ENCODE results near the gene PIP4K2B. TPM values are rescaled to one million over a fixed set of nuclear protein-coding genes. Genes with fewer than 3 reads are reported as not detected.
A peak's percentile ranks its signal among the peaks of the same experiment; 100 is the strongest.

Gene PIP4K2B
- total and polyA plus RNA-seq, 9 of the 15 experiments (the other 6 are each of a cell fraction or from before 2014, with no cell fraction given) = 3.7 to 29.9 (median 23.0) TPM

DNA sequence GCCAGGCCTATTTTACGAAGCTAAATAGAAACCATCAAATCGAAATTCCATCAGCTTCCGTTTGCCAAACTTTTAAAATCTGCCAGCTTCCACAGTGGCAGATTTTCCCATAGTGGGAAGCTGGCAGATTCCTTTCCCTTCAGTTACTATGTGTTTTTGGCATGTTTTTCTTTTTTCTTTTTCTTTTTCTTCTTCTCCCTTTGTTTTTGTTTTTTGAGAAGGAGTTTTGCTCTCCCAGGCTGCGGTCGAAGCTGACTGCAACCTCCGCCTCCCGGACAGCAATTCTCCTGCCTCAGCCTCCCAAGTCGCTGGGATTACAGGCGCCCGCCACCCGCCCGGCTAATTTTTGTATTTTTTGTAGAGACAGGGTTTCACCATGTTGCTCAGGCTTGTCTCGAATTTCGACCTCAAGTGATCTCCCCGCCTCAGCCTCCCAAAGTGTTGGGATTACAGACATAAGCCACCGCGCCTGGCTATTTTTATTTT is 26.4 kb upstream of the PIP4K2B start:
- H3K79me2 ChIP-seq (ENCODE audit: control insufficient read depth, insufficient read depth, low read length) = peaks cover 29% of the 10 kb centered on the region
- H3K27me3 ChIP-seq (ENCODE audit: control insufficient read depth in 2 of 2, insufficient read depth in 2 of 2, low read length in 2 of 2) = no peaks in the 10 kb centered on the region
- DNase-seq (ENCODE audit: extremely low read depth in 1 of 4, low spot score in 3 of 4) (peak in 1 of 4 experiments; percentile 17), ATAC-seq (no peak), FAIRE-seq (no peak)
- no TSS peak for BruUV-seq (replicated peaks)
- H3K9me3 ChIP-seq (replicated peaks; ENCODE audit: control insufficient read depth, insufficient read depth, low read depth, low read length) = no peaks in the 10 kb centered on the region
- in situ Hi-C loops (cut with MboI) (no loop called here), intact Hi-C loops (cut with micrococcal nuclease) (no loop called here)
- peak overlapping the region; percentile 94 to 97; a peak in 3 of 4 replicates for H3K9ac ChIP-seq (ENCODE audit: insufficient read depth in 1 of 2, low read depth in 2 of 2, low read length in 2 of 2)
- no peaks in the 10 kb centered on the region for H3K9me1 ChIP-seq (ENCODE audit: control insufficient read depth, insufficient read depth, low read length)
- peaks cover 23% of the 10 kb centered on the region; the same call in 2 of the 3 replicates for H3K36me3 ChIP-seq (ENCODE audit: control insufficient read depth, insufficient read depth, low read length)
- H4K20me1 ChIP-seq (replicated peaks; ENCODE audit: control insufficient read depth, insufficient read depth, low read length) = no peaks in the 10 kb centered on the region; the same call in 1 of the 2 replicates
- ChIA-PET POLR2A (interaction anchor here (0.7 to 2.3 kb wide), 13 partner anchors 8 to 94 kb away, joined by 3 to 9 read pairs (median 4); partner anchors contain the start of gene RPL23), CTCF (ENCODE audit: low intra/inter-chr PET ratio) (no interaction called here)
- 80% methylated on average over 17 of the region's 17 CpGs for WGBS (ENCODE audit: insufficient coverage, low coverage, missing lambda C conversion rate)
- peaks cover 4 to 6% of the 10 kb centered on the region in 2 experiments; a peak in 4 of 5 replicates for H3K4me1 ChIP-seq (replicated peaks in 1 of 2; ENCODE audit: control insufficient read depth in 2 of 2, insufficient read depth in 2 of 2, low read length in 2 of 2)
- peak overlapping the region; percentile 88 for H2AFZ ChIP-seq (ENCODE audit: low read depth, low read length)
- H3K4me2 ChIP-seq (ENCODE audit: insufficient read depth, low read length) = peak overlapping the region; percentile 95
- TF ChIP-seq NFRKB (IDR thresholded peaks at IDR 0.05; ENCODE audit: low read depth) (peak; percentile 85; the same call in 1 of the 2 replicates), SMARCA5 (IDR thresholded peaks at IDR 0.05) (0 out of 2 replicates have a peak, but pooled peaks have one; percentile 22), HDGF (IDR thresholded peaks at IDR 0.05) (peak; percentile 36; the same call in 1 of the 2 replicates), YBX1 (IDR thresholded peaks at IDR 0.05) (no peak), TAF1 (IDR thresholded peaks at IDR 0.05; ENCODE audit: control insufficient read depth, extremely low read depth, insufficient read depth, low read length, severe bottlenecking) (no peak), ARHGAP35 (IDR thresholded peaks at IDR 0.05; ENCODE audit: partially characterized antibody) (peak; percentile 39), RFX1 (IDR thresholded peaks at IDR 0.05) (no peak), RFX7 (CRISPR knock-in tag; IDR thresholded peaks at IDR 0.05) (0 out of 2 replicates have a peak, but pooled peaks have one; percentile 12), ZNF707 (CRISPR knock-in tag; conservative IDR thresholded peaks at IDR 0.05) (no peak), THRAP3 (IDR thresholded peaks at IDR 0.05; ENCODE audit: borderline replicate concordance) (peak; percentile 91)
- TF ChIP-seq, protein P1, sequence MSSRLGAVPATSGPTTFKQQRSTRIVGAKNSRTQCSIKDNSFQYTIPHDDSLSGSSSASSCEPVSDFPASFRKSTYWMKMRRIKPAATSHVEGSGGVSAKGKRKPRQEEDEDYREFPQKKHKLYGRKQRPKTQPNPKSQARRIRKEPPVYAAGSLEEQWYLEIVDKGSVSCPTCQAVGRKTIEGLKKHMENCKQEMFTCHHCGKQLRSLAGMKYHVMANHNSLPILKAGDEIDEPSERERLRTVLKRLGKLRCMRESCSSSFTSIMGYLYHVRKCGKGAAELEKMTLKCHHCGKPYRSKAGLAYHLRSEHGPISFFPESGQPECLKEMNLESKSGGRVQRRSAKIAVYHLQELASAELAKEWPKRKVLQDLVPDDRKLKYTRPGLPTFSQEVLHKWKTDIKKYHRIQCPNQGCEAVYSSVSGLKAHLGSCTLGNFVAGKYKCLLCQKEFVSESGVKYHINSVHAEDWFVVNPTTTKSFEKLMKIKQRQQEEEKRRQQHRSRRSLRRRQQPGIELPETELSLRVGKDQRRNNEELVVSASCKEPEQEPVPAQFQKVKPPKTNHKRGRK (tag; IDR thresholded peaks at IDR 0.05) = peak; percentile 70
- TF ChIP-seq, protein P2, sequence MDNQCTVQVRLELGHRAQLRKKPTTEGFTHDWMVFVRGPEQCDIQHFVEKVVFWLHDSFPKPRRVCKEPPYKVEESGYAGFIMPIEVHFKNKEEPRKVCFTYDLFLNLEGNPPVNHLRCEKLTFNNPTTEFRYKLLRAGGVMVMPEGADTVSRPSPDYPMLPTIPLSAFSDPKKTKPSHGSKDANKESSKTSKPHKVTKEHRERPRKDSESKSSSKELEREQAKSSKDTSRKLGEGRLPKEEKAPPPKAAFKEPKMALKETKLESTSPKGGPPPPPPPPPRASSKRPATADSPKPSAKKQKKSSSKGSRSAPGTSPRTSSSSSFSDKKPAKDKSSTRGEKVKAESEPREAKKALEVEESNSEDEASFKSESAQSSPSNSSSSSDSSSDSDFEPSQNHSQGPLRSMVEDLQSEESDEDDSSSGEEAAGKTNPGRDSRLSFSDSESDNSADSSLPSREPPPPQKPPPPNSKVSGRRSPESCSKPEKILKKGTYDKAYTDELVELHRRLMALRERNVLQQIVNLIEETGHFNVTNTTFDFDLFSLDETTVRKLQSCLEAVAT (IDR thresholded peaks at IDR 0.05) = peak in 1 of 2 experiments; percentile 90; a peak in 2 of 4 replicates
- peak overlapping the region; percentile 68 for H3K4me3 ChIP-seq
- peak overlapping the region; percentile 97 for H3K27ac ChIP-seq (ENCODE audit: extremely low read depth, low read depth, low read length)
